Activated CD8-positive, alpha-beta T cell treated with anti-CD3 and anti-CD28 coated beads, Interleukin-2, amount 10 ng/mL, durations not matched to agents 7 days and 5 days (primary cell): ENCODE measurements around the gene ADAMTSL4. TPM values are rescaled to one million over a fixed set of nuclear protein-coding genes. Genes with fewer than 3 reads are reported as not detected.
A peak's percentile ranks its signal among the peaks of the same experiment; 100 is the strongest.
"Not testable (repeated sequence)": the region's sequence is repeated elsewhere in the genome, so short reads cannot be mapped to it uniquely, and the experiment has no call there.

Experiments used
- ATAC-seq: fragments of 150-1000 bp; cut with Tn5 transposase; one replicate; pipeline ENCODE4 v1.10.0; 2021; ENCODE audit warnings: moderate library complexity
- CTCF ChIA-PET: fragments of 350-600 bp; sonication (Branson Sonifier 250); formaldehyde crosslinking; loops from one replicate; lab custom pipeline; 2021; ENCODE audit warnings: antibody characterized with exemption; lab: Charles Lee
- POLR2A ChIA-PET: fragments of 350-600 bp; sonication (Branson Sonifier 250); formaldehyde crosslinking; loops from one replicate; lab custom pipeline; 2021; ENCODE audit warnings: antibody characterized with exemption; lab: Charles Lee
- DNase-seq: peaks from one replicate; pipeline ENCODE4 v3.0.0-alpha.2; 2020
- H3K27ac Mint-ChIP-seq: one replicate; pipeline ENCODE4 v1.8.0; 2021; ENCODE audit warnings: mild to moderate bottlenecking, mixed read lengths
- H3K27me3 Mint-ChIP-seq: one replicate; pipeline ENCODE4 v1.8.0; 2021; ENCODE audit warnings: low read depth, mixed read lengths
- H3K36me3 Mint-ChIP-seq: one replicate; pipeline ENCODE4 v1.8.0; 2021; ENCODE audit warnings: low read depth, mixed read lengths
- H3K4me1 Mint-ChIP-seq: one replicate; pipeline ENCODE4 v1.8.0; 2021; ENCODE audit warnings: low read depth, mixed read lengths
- H3K4me3 Mint-ChIP-seq: one replicate; pipeline ENCODE4 v1.8.0; 2021; ENCODE audit warnings: mild to moderate bottlenecking, mixed read lengths
- H3K9me3 Mint-ChIP-seq: one replicate; pipeline ENCODE4 v1.8.0; 2022; ENCODE audit warnings: mixed read lengths; ENCODE audit not compliant: insufficient read depth
- total RNA-seq, 2 experiments: library from RNA; stranded (reverse); gene quantifications; one replicate each; pipeline ENCODE4 v1.2.3, GENCODE V29; 2021

Gene ADAMTSL4
- total RNA-seq, 2 experiments from 2014 or later = not detected

DNA sequence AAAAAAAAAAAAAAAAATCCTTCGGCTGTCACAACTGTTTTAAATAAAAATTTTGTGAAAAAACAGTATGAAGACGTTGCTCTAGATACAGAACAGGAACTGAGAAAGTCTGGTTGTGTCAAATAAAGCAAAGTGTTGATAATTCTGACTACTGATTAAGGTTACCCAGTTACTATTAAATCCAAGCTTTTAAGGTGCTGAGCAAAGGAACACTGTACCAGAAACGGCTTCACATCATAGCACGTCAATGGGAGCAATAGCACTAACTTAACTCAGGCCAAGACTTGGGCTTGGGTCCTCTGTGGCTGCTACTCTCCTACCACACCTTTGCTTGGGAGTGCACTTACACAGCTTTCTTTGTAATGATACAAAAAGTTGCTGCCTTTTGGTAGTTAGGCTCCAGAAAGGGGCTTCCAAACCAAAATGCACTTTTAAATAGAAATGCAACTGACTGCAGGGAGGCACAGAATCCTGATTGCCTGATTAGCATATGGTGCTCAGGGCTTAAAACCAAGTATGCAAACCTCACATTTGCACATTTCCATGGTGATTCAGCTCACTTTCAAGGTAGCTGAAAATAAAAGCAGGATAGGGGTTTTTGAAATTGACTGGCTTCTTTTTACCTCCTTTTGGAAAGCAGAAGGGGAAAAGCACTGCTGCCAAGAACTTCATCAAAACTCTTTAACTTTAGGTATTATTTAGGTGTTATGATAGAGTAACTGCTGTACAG, 23.9 kb downstream of the ADAMTSL4 start:
- Mint-ChIP-seq H3K4me3 (peak overlapping the region; percentile 97), H3K9me3 (no peaks in the 10 kb centered on the region), H3K27me3 (no peaks in the 10 kb centered on the region), H3K36me3 (peaks cover 84% of the 10 kb centered on the region), H3K4me1 (peaks cover 77% of the 10 kb centered on the region), H3K27ac (peak overlapping the region; percentile 82)
- CTCF ChIA-PET = interaction anchor here (0.9 to 13.3 kb wide), 3 partner anchors 8 to 349 kb away, joined by 3 to 412 read pairs (median 49); no protein-coding TSS in a partner anchor
- DNase-seq (no peak), ATAC-seq (no peak)
- POLR2A ChIA-PET = interaction anchor here (0.7 to 19.3 kb wide), 5 partner anchors 9 to 686 kb away, joined by 4 to 1108 read pairs (median 26); partner anchors contain the start of gene ENSA

DNA sequence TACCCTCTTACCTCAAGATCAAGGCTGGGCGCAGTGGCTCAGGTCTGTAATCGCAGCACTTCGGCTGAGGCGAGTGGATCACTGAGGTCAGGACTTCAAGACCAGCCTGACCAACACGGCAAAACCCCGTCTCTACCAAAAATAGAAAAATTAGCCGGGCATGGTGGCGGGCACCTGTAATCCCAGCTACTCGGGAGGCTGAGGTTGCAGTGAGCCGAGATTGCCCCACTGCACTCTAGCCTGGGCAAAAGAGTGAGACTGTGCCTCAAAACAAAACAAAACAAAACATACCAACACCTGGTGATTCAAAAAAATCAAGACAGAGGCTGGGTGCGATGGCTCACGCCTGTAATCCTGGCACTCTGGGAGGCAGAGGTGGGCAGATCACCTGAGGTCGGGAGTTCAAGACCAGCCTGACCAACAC, 24.5 kb downstream of the ADAMTSL4 start:
- peak overlapping the region; percentile 97 for H3K4me3 Mint-ChIP-seq
- DNase-seq = not testable (repeated sequence)

DNA sequence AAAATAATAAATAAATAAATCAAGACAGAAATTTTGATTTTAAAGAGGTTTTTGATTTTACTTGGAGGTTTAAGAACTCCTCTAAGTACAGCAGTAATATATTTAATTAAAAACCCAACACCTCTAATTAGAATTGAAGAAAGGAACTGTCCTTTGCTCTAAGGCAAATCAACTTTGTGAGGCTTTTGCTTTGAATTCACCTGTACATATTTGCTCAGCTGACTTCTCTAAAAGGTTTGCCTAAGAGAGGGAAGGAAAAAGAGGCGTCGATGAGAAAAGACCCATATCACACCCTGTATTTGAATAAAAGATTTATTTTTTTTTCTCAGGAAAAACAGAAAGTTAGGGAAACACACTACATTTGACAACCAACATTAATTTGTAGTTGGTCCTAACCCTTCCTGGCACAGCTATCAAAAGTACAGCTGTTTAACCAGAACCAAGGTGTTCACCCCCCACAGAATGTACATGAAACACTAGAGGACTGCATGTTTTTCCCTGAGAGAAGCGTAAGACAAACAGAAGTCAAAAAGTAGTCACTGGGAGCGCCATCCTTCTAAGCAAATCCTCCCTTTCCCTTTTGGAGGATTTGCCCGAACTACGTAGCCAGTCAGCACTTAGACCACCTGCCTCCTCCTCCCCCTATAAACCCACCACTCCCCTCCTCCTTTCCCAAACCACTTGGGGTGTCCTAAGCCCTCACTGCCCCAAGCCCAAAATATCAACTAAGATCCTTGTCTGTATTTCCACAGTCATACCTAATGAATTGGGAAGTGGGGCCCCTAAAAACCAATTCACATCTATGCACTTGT, 25.3 kb downstream of the ADAMTSL4 start:
- H3K4me1 Mint-ChIP-seq = peaks cover 64% of the 10 kb centered on the region

More for the DNA sequence above, 24.5 kb downstream of the ADAMTSL4 start:
- CTCF ChIA-PET = interaction anchor here (0.9 to 13.3 kb wide), 4 partner anchors 9 to 349 kb away, joined by 3 to 412 read pairs (median 42); no protein-coding TSS in a partner anchor
- peak overlapping the region; percentile 82 for H3K27ac Mint-ChIP-seq
- H3K4me1 Mint-ChIP-seq = peaks cover 72% of the 10 kb centered on the region
- H3K27me3 Mint-ChIP-seq, ATAC-seq, H3K9me3 Mint-ChIP-seq: not testable (repeated sequence)
- POLR2A ChIA-PET = interaction anchor here (0.9 to 19.3 kb wide), 4 partner anchors 10 to 340 kb away, joined by 5 to 1108 read pairs (median 125); partner anchors contain the start of gene ENSA
- peaks cover 88% of the 10 kb centered on the region for H3K36me3 Mint-ChIP-seq

DNA sequence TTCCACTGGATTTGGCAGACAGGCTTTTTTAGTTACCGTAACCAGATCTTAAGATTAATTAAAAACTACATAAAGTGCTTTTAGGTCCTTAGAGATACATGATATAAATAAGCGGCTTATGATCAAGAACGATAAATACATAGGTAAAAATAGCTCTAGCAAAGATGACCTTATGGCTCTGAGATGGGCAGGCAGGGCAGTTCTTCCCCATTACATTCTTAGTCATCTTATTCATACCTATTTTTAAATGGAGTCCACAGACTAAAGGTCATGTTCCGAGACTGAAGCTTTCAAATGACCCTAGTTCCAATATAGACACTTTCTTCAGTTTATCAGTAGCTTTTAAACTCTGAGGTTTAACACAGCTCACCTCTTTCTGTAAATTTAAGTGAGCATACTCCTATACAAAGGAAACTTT, 25.9 kb downstream of the ADAMTSL4 start:
- CTCF ChIA-PET = interaction anchor here (0.9 to 13.3 kb wide), 3 partner anchors 10 to 319 kb away, joined by 3 to 412 read pairs (median 36); no protein-coding TSS in a partner anchor
- Mint-ChIP-seq H3K27me3 (no peaks in the 10 kb centered on the region), H3K36me3 (peaks cover 83% of the 10 kb centered on the region), H3K9me3 (no peaks in the 10 kb centered on the region), H3K4me3 (peak overlapping the region; percentile 97), H3K4me1 (peaks cover 61% of the 10 kb centered on the region), H3K27ac (peak overlapping the region; percentile 68)
- no peak for ATAC-seq
- POLR2A ChIA-PET = interaction anchor here (4.5 to 19.3 kb wide), 4 partner anchors 11 to 688 kb away, joined by 20 to 1108 read pairs (median 125); partner anchors contain the start of gene ENSA
- DNase-seq = no peak

More for the DNA sequence above, 25.3 kb downstream of the ADAMTSL4 start:
- Mint-ChIP-seq H3K27ac (peak overlapping the region; percentile 68), H3K27me3 (no peaks in the 10 kb centered on the region), H3K36me3 (peaks cover 89% of the 10 kb centered on the region), H3K9me3 (no peaks in the 10 kb centered on the region), H3K4me3 (peak overlapping the region; percentile 97)
- ChIA-PET CTCF (interaction anchor here (4.4 to 13.3 kb wide), 2 partner anchors 10 to 46 kb away, joined by 36 to 412 read pairs; no protein-coding TSS in a partner anchor), POLR2A (interaction anchor here (4.8 to 19.3 kb wide), 3 partner anchors 11 to 54 kb away, joined by 26 to 1108 read pairs (median 224); partner anchors contain the start of gene ENSA)
- ATAC-seq (no peak), DNase-seq (no peak)

DNA sequence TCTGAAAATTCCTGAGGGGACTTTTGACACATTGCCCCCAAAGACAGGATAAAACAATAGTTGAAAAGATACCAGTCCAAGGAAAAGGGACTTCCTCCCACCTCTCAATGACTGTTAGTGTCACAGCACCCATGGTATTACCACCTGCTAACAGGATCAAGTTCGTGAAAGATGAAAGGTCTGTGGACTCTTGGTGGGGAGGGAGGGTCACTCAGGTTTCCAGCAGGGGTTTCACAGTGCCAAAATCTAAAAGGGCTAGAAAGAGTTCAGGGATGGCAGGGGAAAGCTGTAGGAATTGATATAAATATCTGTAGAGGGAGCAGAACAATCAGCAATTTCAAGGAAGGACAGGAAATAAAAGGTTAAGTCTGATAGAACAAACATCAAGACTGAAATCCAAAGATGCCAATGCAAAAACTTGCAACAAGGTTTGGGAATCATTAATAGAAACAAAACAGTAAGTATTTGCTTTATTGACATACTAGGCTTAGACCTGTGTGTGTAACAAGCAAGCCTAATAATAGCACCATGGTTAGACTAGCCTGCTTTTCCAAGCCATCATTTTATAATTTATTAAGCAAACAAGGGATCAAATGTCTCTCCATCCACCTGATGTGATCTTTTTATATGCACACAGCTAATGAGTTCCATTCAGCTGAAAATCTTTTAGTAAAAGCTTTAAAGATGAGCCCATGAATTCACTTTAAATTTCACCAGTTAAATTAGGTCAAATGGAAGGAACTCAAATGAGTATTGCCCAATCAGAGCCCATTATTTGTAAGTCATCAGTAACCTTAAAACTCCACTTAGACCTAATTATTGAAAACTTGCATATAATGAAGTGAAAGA, 26.5 kb downstream of the ADAMTSL4 start:
- Mint-ChIP-seq H3K9me3 (no peaks in the 10 kb centered on the region), H3K27ac (peak overlapping the region; percentile 73), H3K27me3 (no peaks in the 10 kb centered on the region), H3K36me3 (peaks cover 78% of the 10 kb centered on the region), H3K4me3 (peak overlapping the region; percentile 97), H3K4me1 (peaks cover 61% of the 10 kb centered on the region)
- ChIA-PET CTCF (interaction anchor here (0.6 to 13.3 kb wide), 5 partner anchors 11 to 320 kb away, joined by 3 to 412 read pairs (median 4); no protein-coding TSS in a partner anchor), POLR2A (interaction anchor here (1.3 to 19.3 kb wide), 5 partner anchors 12 to 689 kb away, joined by 3 to 1108 read pairs (median 26); partner anchors contain the start of genes ENSA and GOLPH3L)
- ATAC-seq (no peak), DNase-seq (no peak)

DNA sequence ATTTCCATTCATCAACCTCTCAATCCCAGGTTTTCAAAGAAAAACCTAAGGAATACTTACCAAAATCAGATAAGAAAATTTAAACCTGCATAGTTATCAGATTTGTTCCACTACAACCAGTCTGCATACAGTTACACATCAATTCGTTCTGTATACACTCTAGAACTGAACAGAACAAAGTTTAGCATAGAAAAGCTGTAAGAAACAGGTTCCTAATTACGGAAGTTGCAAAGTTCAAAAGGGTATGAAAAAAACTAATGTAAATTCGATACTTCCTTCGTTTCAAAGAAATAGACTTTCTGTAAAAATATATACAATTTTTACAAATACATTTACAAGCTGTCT, 27.1 kb downstream of the ADAMTSL4 start:
- ChIA-PET POLR2A (interaction anchor here (1.0 to 19.3 kb wide), 8 partner anchors 12 to 690 kb away, joined by 3 to 1108 read pairs (median 12); partner anchors contain the start of genes ENSA, GOLPH3L, MINDY1 and RPRD2), CTCF (interaction anchor here (0.6 to 13.3 kb wide), 4 partner anchors 11 to 204 kb away, joined by 3 to 412 read pairs (median 20); no protein-coding TSS in a partner anchor)
- DNase-seq (no peak), ATAC-seq (no peak)
- H3K4me1 Mint-ChIP-seq = peaks cover 61% of the 10 kb centered on the region
- no peaks in the 10 kb centered on the region for H3K27me3 Mint-ChIP-seq
- H3K4me3 Mint-ChIP-seq = peak overlapping the region; percentile 97
- no peaks in the 10 kb centered on the region for H3K9me3 Mint-ChIP-seq
- peaks cover 73% of the 10 kb centered on the region for H3K36me3 Mint-ChIP-seq
- H3K27ac Mint-ChIP-seq = peak overlapping the region; percentile 94

DNA sequence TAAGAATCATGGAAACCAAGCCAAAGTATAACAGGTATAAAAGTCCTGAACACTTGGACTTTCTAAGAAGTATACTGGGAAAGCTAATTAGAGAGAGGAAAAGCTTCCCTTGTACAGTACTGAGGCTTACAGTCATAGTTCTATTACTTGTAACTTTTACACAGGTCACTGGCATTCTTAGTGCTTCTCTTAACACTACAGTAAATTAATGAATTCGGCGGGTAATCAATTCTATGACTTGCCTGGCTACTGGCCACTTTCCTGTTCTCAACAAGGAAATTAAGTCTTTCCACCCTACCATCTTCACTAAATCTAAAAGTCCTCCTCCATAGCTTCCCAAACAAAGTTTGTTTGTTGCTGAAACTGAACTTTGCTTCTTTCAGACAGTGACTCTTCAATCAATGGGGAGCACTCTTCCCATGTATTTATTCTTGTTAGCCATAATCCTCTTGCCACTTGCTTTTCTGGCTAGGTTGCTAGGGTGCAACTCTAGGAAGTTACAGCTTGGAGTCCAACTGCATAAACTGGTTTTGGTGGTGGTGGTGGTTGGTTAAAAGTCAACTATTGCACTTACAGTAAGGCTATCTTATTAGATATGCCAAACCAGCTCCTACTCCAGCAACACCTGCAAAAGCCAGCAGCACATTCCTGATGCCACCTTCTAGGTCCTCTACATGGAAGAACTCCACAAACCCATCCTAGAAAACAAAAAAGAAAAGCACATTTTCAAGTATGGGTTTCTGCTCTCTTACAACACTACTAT, 27.8 kb downstream of the ADAMTSL4 start:
- H3K9me3 Mint-ChIP-seq = no peaks in the 10 kb centered on the region
- peaks cover 72% of the 10 kb centered on the region for H3K36me3 Mint-ChIP-seq
- peaks cover 55% of the 10 kb centered on the region for H3K4me1 Mint-ChIP-seq
- ChIA-PET POLR2A (interaction anchor here (1.0 to 19.3 kb wide), 10 partner anchors 12 to 690 kb away, joined by 3 to 1108 read pairs (median 20); partner anchors contain the start of genes ENSA, GOLPH3L, MINDY1 and RPRD2), CTCF (interaction anchor here (4.4 to 13.3 kb wide), 2 partner anchors 12 to 44 kb away, joined by 36 to 412 read pairs; no protein-coding TSS in a partner anchor)
- peak overlapping the region; percentile 94 for H3K27ac Mint-ChIP-seq
- DNase-seq (no peak), ATAC-seq (no peak)
- no peaks in the 10 kb centered on the region for H3K27me3 Mint-ChIP-seq
- H3K4me3 Mint-ChIP-seq = peak overlapping the region; percentile 97

DNA sequence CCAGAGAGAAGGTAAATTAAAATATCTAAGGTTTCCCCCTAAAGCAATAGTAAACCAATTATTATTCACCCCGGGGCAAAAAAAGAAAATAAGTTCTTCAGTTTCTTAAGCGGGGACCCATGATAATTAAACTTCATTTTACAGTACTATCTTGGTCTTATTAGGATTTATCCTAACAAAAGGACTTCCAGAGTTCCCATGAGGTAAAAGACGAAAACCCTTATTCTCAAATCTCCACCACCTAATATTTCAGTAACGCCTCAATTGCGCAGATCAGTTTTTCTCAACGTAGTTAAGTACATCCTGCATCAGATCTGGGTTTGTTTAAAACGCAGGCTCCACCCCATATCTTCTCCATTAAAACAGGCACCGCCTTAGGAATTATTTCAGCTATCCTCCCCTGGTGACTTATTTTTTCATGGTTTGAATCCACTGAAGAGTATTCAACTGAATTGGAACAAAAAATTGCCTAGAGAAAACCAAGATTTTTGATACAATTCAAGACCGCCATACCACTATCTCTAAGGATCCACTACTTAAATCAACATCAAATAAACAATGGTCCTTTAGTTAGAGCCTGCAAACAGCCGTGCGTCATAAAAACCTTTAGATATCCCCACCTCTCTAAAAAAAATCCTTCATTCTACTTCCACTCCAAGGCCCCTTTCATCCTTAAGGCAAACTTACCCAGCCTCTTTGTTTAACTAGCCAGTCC, 28.5 kb downstream of the ADAMTSL4 start:
- peaks cover 65% of the 10 kb centered on the region for H3K36me3 Mint-ChIP-seq
- H3K9me3 Mint-ChIP-seq = no peaks in the 10 kb centered on the region
- no peak for ATAC-seq
- CTCF ChIA-PET = interaction anchor here (0.6 to 13.3 kb wide), 4 partner anchors 13 to 426 kb away, joined by 3 to 412 read pairs (median 20); no protein-coding TSS in a partner anchor
- no peaks in the 10 kb centered on the region for H3K27me3 Mint-ChIP-seq
- H3K4me3 Mint-ChIP-seq = peak overlapping the region; percentile 97
- peak; percentile 48 for DNase-seq
- POLR2A ChIA-PET = interaction anchor here (1.1 to 19.3 kb wide), 10 partner anchors 11 to 691 kb away, joined by 3 to 1108 read pairs (median 20); partner anchors contain the start of genes ENSA and MINDY1
- peaks cover 52% of the 10 kb centered on the region for H3K4me1 Mint-ChIP-seq
- H3K27ac Mint-ChIP-seq = peak overlapping the region; percentile 94
